K562 (cell line): ENCODE measurements around the gene ANK2. TPM values are rescaled to one million over a fixed set of nuclear protein-coding genes. Genes with fewer than 3 reads are reported as not detected.

Experiments
- ATAC-seq: fragments of 200-7000 bp; cut with Tn5 transposase; 3 replicates; pipeline ENCODE4 v1.9.1; 2020; ENCODE audit warnings: moderate library complexity
- BruUV-seq: library from RNA; stranded (reverse); fragments of 400-500 nt; replicated peaks from 2 replicates; lab custom pipeline; 2021; lab: Mats Ljungman, UMichigan
- CTCF ChIA-PET: fragments of 300-600 bp; formaldehyde crosslinking; extraction: SDS; loops from one replicate; lab custom pipeline; 2021; ENCODE audit warnings: low intra/inter-chr PET ratio; lab: Yijun Ruan, JAX
- POLR2A ChIA-PET: fragments of 300-600, 350-650 bp; sonication (Branson Sonifier 250); formaldehyde crosslinking; extraction: SDS; loops from one replicate; lab custom pipeline; 2021; ENCODE audit warnings: antibody characterized with exemption, inconsistent platforms; lab: Yijun Ruan, JAX
- DNase-seq, 4 experiments: peaks; one replicate each; pipeline versions ENCODE4 v3.0.0 to v3.0.0-alpha.2; 2011 to 2018; ENCODE audit warnings: low spot score in 3 of 4, mixed read lengths in 3 of 4; ENCODE audit errors: extremely low read depth in 1 of 4
- FAIRE-seq: peaks from 2 replicates; lab custom pipeline; 2011; peaks lifted over from hg19 to GRCh38; lab: Jason Lieb, UNC
- H2AFZ ChIP-seq: 2 replicates; pipeline ENCODE4 v1.6.0; 2011; ENCODE audit warnings: low read depth, low read length, control low read depth, inconsistent platforms
- H3K27ac ChIP-seq: fragments of 200-600 bp; 3 replicates; pipeline ENCODE4 v1.8.0; 2011; ENCODE audit warnings: low read depth, mild to moderate bottlenecking, control low read depth, inconsistent platforms, low read length, moderate library complexity, mixed read lengths; ENCODE audit errors: extremely low read depth
- H3K27me3 ChIP-seq, 2 experiments: fragments of 300-600 bp in 1 of 2; 2 replicates in 1 of 2; 3 replicates in 1 of 2; pipeline versions ENCODE4 v1.6.0 to v1.8.0; 2011; ENCODE audit warnings: inconsistent platforms in 2 of 2, low read length in 2 of 2, mild to moderate bottlenecking in 1 of 2, mixed read lengths in 1 of 2, moderate library complexity in 1 of 2; ENCODE audit not compliant: control insufficient read depth in 2 of 2, insufficient read depth in 2 of 2
- H3K36me3 ChIP-seq: fragments of 300-600 bp; 3 replicates; pipeline ENCODE4 v1.8.0; 2011; ENCODE audit warnings: mild to moderate bottlenecking, low read length, inconsistent platforms; ENCODE audit not compliant: control insufficient read depth, insufficient read depth
- H3K4me1 ChIP-seq, 2 experiments: fragments of 200-600 bp in 1 of 2; replicated peaks in 1 of 2; 2 replicates in 1 of 2; 3 replicates in 1 of 2; pipeline versions ENCODE4 v1.5.1 to v1.8.0; 2011; ENCODE audit warnings: inconsistent platforms in 2 of 2, low read length in 2 of 2, mild to moderate bottlenecking in 1 of 2, mixed read lengths in 1 of 2, moderate library complexity in 1 of 2; ENCODE audit not compliant: control insufficient read depth in 2 of 2, insufficient read depth in 2 of 2
- H3K4me2 ChIP-seq: 2 replicates; pipeline ENCODE4 v1.6.1; 2011; ENCODE audit warnings: low read length, control low read depth, inconsistent platforms, mixed read lengths; ENCODE audit not compliant: insufficient read depth
- H3K4me3 ChIP-seq: fragments of 200-600 bp; sonication (generic), shearing (Covaris generic); 2 replicates; pipeline ENCODE4 v1.5.1; 2016; ENCODE audit warnings: control low read depth, inconsistent platforms
- H3K79me2 ChIP-seq: fragments of 200-600 bp; 3 replicates; pipeline ENCODE4 v1.8.0; 2011; ENCODE audit warnings: low read length, inconsistent platforms; ENCODE audit not compliant: control insufficient read depth, insufficient read depth
- H3K9ac ChIP-seq, 2 experiments: 2 replicates each; pipeline versions ENCODE4 v1.6.0 to v1.6.1; 2011; ENCODE audit warnings: low read depth in 2 of 2, low read length in 2 of 2, control low read depth in 1 of 2, inconsistent platforms in 1 of 2, mild to moderate bottlenecking in 1 of 2, mixed read lengths in 1 of 2; ENCODE audit not compliant: insufficient read depth in 1 of 2
- H3K9me1 ChIP-seq: one replicate; pipeline ENCODE4 v1.6.0; 2011; ENCODE audit warnings: inconsistent platforms, mild to moderate bottlenecking, low read length, moderate library complexity; ENCODE audit not compliant: control insufficient read depth, insufficient read depth
- H3K9me3 ChIP-seq: replicated peaks from 2 replicates; pipeline ENCODE4 v1.5.1; 2011; ENCODE audit warnings: low read depth, low read length, inconsistent platforms; ENCODE audit not compliant: control insufficient read depth, insufficient read depth
- H4K20me1 ChIP-seq: replicated peaks from 2 replicates; pipeline ENCODE4 v1.6.1; 2011; ENCODE audit warnings: low read length, inconsistent platforms, mixed read lengths; ENCODE audit not compliant: control insufficient read depth, insufficient read depth
- BCLAF1 ChIP-seq, 2 experiments: fragments of 450-650 bp in 1 of 2; IDR thresholded peaks; 2 replicates each; pipeline ENCODE4 v1.6.1; 2011 to 2017; ENCODE audit warnings: low read depth in 2 of 2, antibody characterized with exemption in 1 of 2, borderline replicate concordance in 1 of 2, low read length in 1 of 2, mild to moderate bottlenecking in 1 of 2, mixed read lengths in 1 of 2; ENCODE audit not compliant: control insufficient read depth in 1 of 2
- CBX1 ChIP-seq: sonication (generic); IDR thresholded peaks from 2 replicates; pipeline ENCODE4 v1.6.1; 2016; ENCODE audit warnings: antibody characterized with exemption, low read depth, mild to moderate bottlenecking
- CBX3 ChIP-seq, 2 experiments: IDR thresholded peaks; 1 replicate in 1 of 2; 2 replicates in 1 of 2; pipeline ENCODE4 v1.6.1; 2012; ENCODE audit warnings: inconsistent platforms in 2 of 2, low read length in 2 of 2, borderline replicate concordance in 1 of 2, control low read depth in 1 of 2
- DDX20 ChIP-seq: fragments of 450-650 bp; IDR thresholded peaks from 2 replicates; pipeline ENCODE4 v1.6.1; 2016; ENCODE audit warnings: missing genetic modification characterization, low read depth, mild to moderate bottlenecking, missing compliant biosample characterization, moderate library complexity
- SMC3 ChIP-seq: conservative IDR thresholded peaks from 2 replicates; pipeline ENCODE4 v1.6.1; 2011; ENCODE audit warnings: low read depth, low read length, improper control_type of control experiment; ENCODE audit not compliant: insufficient read depth
- VEZF1 ChIP-seq: fragments of 200-800 bp; sonication (Bioruptor generic); IDR thresholded peaks from 2 replicates; pipeline ENCODE4 v1.6.1; 2017; ENCODE audit warnings: missing genetic modification characterization, missing compliant biosample characterization
- ZNF3 ChIP-seq: fragments of 250-450 bp; sonication (Bioruptor Pico); IDR thresholded peaks from 2 replicates; pipeline ENCODE4 v1.5.0; 2021; ENCODE audit warnings: mild to moderate bottlenecking, moderate library complexity
- ZNF551 ChIP-seq: fragments of 250-450 bp; sonication (Bioruptor Pico); IDR thresholded peaks from 2 replicates; pipeline ENCODE4 v1.5.0; 2021; ENCODE audit warnings: mild to moderate bottlenecking, moderate library complexity
- ZNF764 ChIP-seq: fragments of 250-450 bp; sonication (Bioruptor Pico); IDR thresholded peaks from 2 replicates; pipeline ENCODE4 v1.4.0; 2020; ENCODE audit warnings: low read depth, mild to moderate bottlenecking, moderate library complexity
- WGBS: fragments of 100-300 bp; shearing (Covaris generic); methylation state at CpG from one replicate; pipeline ENCODE4 v1.1.6; 2016; ENCODE audit warnings: low coverage, mixed read lengths; ENCODE audit not compliant: insufficient coverage; ENCODE audit errors: missing lambda C conversion rate; 5-methylcytosine and 5-hydroxymethylcytosine counted together
- in situ Hi-C: fragments of 300-500 bp; cut with MboI; formaldehyde crosslinking; loops from 4 replicates; pipeline ENCODE4 v1.15.0; 2018; ENCODE audit warnings: inconsistent platforms, mixed read lengths
- intact Hi-C: fragments of 100-400 bp; cut with micrococcal nuclease; formaldehyde crosslinking; loops from 2 replicates; pipeline ENCODE4 v1.14.2; 2022
- polyA plus RNA-seq, 8 experiments: library from polyadenylated mRNA; depleted of rRNA in 4 of 8; stranded (reverse) in 5 of 8; unstranded in 3 of 8; fragments of >200 nt; fragmentation: Nextera tagmentation in 2 of 8; fragmentation: Illumina TruSeq in 1 of 8; extraction: Ambion mirVana in 2 of 8; extraction: Trizol in 1 of 8; gene quantifications; 2 replicates each; pipeline versions ENCODE4 v1.2.1 to v1.2.3, GENCODE V29; 2011 to 2014; ENCODE audit warnings: inconsistent platforms in 1 of 8, missing spikeins in 1 of 8
- total RNA-seq, 7 experiments: library from RNA; depleted of rRNA in 6 of 7; stranded (reverse); fragments of >200 nt in 6 of 7; fragmentation: Illumina TruSeq in 2 of 7; extraction: Trizol in 2 of 7; gene quantifications; 2 replicates each; pipeline versions ENCODE4 v1.2.1 to v1.2.3, GENCODE V29; 2011 to 2021; ENCODE audit warnings: low replicate concordance in 1 of 7

Gene ANK2
- total and polyA plus RNA-seq, 9 of the 15 experiments (the other 6 are each of a cell fraction or from before 2014, with no cell fraction given), result 0.07 to 0.24 TPM; not detected in 7

GRCh38 chr4:113142351-113142750 lies 92.9 kb downstream of the ANK2 start:
- no peak for ATAC-seq
- TF ChIP-seq ZNF3 (CRISPR knock-in tag) (no peak), CBX1 (no peak), SMC3 (no peak), CBX3 (IDR thresholded peaks at IDR 0.05; ENCODE audit: borderline replicate concordance in 1 of 2, low read length in 2 of 2) (no peak)
- TF ChIP-seq, all 486 proteins: peak for 0
- DNase-seq (no peak), FAIRE-seq (no peak)
- H3K27me3 ChIP-seq, result no peaks in the 10 kb centered on the region
- no peak overlapping the region for H2AFZ ChIP-seq
- 0% methylated on average over 3 of the region's 3 CpGs for WGBS
- ChIA-PET CTCF (no interaction called here), POLR2A (no interaction called here)
- no peak overlapping the region for H3K27ac ChIP-seq
- no peaks in the 10 kb centered on the region for H3K36me3 ChIP-seq
- no peaks in the 10 kb centered on the region for H3K9me1 ChIP-seq
- H3K4me1 ChIP-seq, result no peaks in the 10 kb centered on the region
- H4K20me1 ChIP-seq, result no peaks in the 10 kb centered on the region
- H3K4me3 ChIP-seq, result no peak overlapping the region
- in situ Hi-C loops (no loop called here), intact Hi-C loops (no loop called here)
- no peaks in the 10 kb centered on the region for H3K79me2 ChIP-seq
- no peak overlapping the region for H3K9ac ChIP-seq
- H3K4me2 ChIP-seq, result no peak overlapping the region
- no TSS peak for BruUV-seq
- no peaks in the 10 kb centered on the region for H3K9me3 ChIP-seq

DNA sequence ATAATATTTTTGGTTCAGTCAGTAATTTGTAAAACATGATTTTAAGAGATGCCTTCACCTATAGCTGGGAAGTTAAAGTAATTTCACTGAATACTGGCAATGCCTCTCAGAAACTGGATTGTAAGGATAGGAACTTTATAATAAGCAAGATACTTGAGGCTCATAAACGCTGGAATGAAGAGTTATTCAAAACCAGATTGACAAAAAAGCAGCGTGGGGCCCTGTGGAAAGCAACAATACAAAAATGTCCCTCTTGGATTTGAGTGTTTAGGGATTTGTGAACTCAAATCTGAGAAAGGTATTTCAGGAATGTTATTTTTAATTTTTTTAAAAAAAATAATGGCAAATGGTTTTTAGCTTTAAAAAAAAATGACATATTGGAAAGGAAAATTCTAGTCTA lies 94.6 kb downstream of the ANK2 start:
- Histone ChIP-seq H3K79me2 (no peaks in the 10 kb centered on the region), H3K9me3 (no peaks in the 10 kb centered on the region), H3K9ac (no peak overlapping the region), H3K4me2 (no peak overlapping the region), H3K4me1 (no peaks in the 10 kb centered on the region), H2AFZ (no peak overlapping the region), H3K36me3 (no peaks in the 10 kb centered on the region)
- ATAC-seq, result no peak
- CTCF ChIA-PET, result no interaction called here
- intact Hi-C loops, result no loop called here
- no peak for FAIRE-seq
- in situ Hi-C loops, result no loop called here
- DNase-seq, result no peak
- no peak for TF ChIP-seq DDX20 (tag)
- TF ChIP-seq BCLAF1 (IDR thresholded peaks at IDR 0.05; ENCODE audit: borderline replicate concordance in 1 of 2, control insufficient read depth in 1 of 2, low read depth in 2 of 2, low read length in 1 of 2), result no peak
- no peak for TF ChIP-seq ZNF764
- TF ChIP-seq VEZF1 (CRISPR knock-in tag), result no peak
- TF ChIP-seq ZNF551 (CRISPR knock-in tag), result no peak
- TF ChIP-seq, all 486 proteins: peak for 0
- POLR2A ChIA-PET, result no interaction called here
- BruUV-seq, result no TSS peak
- 0% methylated on average over 2 of the region's 2 CpGs for WGBS
- no peak overlapping the region for H3K27ac ChIP-seq
- no peaks in the 10 kb centered on the region for H3K9me1 ChIP-seq
- no peak overlapping the region for H3K4me3 ChIP-seq
- H3K27me3 ChIP-seq, result no peaks in the 10 kb centered on the region
- H4K20me1 ChIP-seq, result no peaks in the 10 kb centered on the region
